H7 (cell line): ENCODE data around the gene CYREN. TPM values are rescaled to one million over a fixed set of nuclear protein-coding genes. Genes with fewer than 3 reads are reported as not detected.
"Not testable (repeated sequence)": the region's sequence is repeated elsewhere in the genome, so short reads cannot be mapped to it uniquely, and the experiment has no call there.

Source experiments
- DNase-seq: peaks from one replicate; pipeline ENCODE4 v3.0.0; 2012
- H3K27me3 ChIP-seq: 2 replicates; pipeline ENCODE4 v1.6.0; 2011; ENCODE audit warnings: mild to moderate bottlenecking, low read length; ENCODE audit not compliant: control insufficient read depth, insufficient read depth
- H3K36me3 ChIP-seq: replicated peaks from 2 replicates; pipeline ENCODE4 v1.5.1; 2011; ENCODE audit warnings: low read length; ENCODE audit not compliant: control insufficient read depth, insufficient read depth
- H3K4me3 ChIP-seq: 2 replicates; pipeline ENCODE4 v1.5.1; 2011; ENCODE audit warnings: low read depth, mild to moderate bottlenecking, control low read depth, low read length, moderate library complexity; ENCODE audit not compliant: insufficient read depth
- total RNA-seq: library from RNA; depleted of rRNA; stranded (reverse); fragments of >200 nt; shearing (Covaris generic); gene quantifications from 2 replicates; pipeline ENCODE4 v1.2.3, GENCODE V29; 2014

Gene CYREN
- total RNA-seq, 1 experiment from 2014 or later: 41.1 TPM

GRCh38 chr7:135177028-135177696 lies 6.7 kb upstream of the CYREN start:
- no peak for DNase-seq
- H3K4me3 ChIP-seq: no peak overlapping the region
- no peaks in the 10 kb centered on the region for H3K27me3 ChIP-seq
- H3K36me3 ChIP-seq: no peaks in the 10 kb centered on the region

- H3K4me3 ChIP-seq: no peak overlapping the region
Measured at GRCh38 chr7:135175931-135176330, 5.4 kb upstream of the CYREN start.

GRCh38 chr7:135174941-135175340 lies 4.4 kb upstream of the CYREN start:
- H3K27me3 ChIP-seq: no peaks in the 10 kb centered on the region
- no peaks in the 10 kb centered on the region for H3K36me3 ChIP-seq
- DNase-seq: no peak
- H3K4me3 ChIP-seq: no peak overlapping the region

More at GRCh38 chr7:135175931-135176330, 5.4 kb upstream of the CYREN start:
- Histone ChIP-seq H3K27me3 (no peaks in the 10 kb centered on the region), H3K36me3 (no peaks in the 10 kb centered on the region)
- no peak for DNase-seq

- not testable (repeated sequence) for H3K27me3 ChIP-seq, H3K36me3 ChIP-seq, H3K4me3 ChIP-seq, DNase-seq
Measured at GRCh38 chr7:135173916-135174315, 3.4 kb upstream of the CYREN start.

GRCh38 chr7:135171581-135172291 lies 1.2 kb upstream of the CYREN start:
- not testable (repeated sequence) for H3K4me3 ChIP-seq, H3K27me3 ChIP-seq
- peak; percentile 27 for DNase-seq
- peaks cover 19% of the 10 kb centered on the region for H3K36me3 ChIP-seq

- H3K27me3 ChIP-seq, DNase-seq: not testable (repeated sequence)
- H3K4me3 ChIP-seq: peak overlapping the region; percentile 91
- peaks cover 26% of the 10 kb centered on the region for H3K36me3 ChIP-seq
Measured at GRCh38 chr7:135170998-135171481, 533 bp upstream of the CYREN start.

DNA sequence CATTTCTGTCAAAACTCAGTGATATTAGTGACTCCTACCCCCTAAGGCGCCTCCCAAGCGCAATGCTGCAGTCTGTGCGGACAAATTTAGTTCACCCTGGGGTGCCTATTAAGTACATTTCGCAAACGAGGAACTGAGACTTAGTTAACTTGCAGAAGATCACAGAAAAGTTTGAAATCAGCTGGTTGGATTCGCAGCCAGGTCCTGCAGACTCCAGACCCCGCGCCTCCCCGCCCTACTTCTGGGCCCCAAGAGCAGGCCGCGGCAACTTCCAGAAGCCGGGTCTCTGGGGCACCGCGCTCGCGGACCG lies 588 bp downstream of the CYREN start:
- DNase-seq: no peak
- H3K36me3 ChIP-seq: peaks cover 34% of the 10 kb centered on the region
- peak overlapping the region; percentile 91 for H3K4me3 ChIP-seq
- no peaks in the 10 kb centered on the region for H3K27me3 ChIP-seq

DNA sequence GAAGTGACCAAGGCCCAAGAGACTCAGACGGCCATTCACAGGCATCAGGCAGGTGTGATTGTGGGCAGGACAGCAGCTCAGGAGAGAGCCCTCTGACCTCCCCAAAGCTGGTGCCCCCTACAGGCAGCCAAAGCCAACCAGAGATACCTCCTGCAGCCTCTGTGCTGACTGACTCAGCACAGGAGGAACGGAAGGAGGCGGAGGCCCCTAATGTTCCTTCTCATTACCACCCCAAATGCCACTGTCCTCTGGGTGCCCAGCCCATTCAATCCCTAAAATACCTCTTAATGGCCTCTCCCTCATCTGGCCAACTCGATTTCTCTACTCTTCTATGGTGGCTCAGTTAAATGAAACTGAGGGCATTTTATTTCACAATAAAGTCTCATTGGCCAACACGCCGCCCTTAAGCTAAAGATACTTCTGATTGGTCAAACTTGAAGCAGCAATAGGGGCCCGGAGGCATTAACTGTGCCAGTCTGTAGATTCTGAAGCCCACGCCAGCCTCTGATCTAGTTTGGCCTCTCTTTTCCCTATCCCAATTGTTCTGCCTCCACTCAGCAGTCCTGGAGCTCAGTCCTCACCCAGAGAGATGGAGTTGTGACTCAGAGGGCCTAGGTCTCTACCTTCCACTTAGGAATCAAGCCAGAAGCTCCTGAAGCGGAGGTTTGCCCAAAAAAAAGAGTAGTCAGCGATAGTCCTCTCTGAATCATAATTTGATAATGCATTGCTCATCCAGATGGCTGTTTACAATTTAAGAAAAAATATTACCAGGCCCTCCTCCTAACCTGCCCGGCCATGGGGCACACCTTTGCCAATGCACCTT lies 1.2 kb downstream of the CYREN start:
- H3K27me3 ChIP-seq: no peaks in the 10 kb centered on the region
- peak; percentile 80 for DNase-seq

DNA sequence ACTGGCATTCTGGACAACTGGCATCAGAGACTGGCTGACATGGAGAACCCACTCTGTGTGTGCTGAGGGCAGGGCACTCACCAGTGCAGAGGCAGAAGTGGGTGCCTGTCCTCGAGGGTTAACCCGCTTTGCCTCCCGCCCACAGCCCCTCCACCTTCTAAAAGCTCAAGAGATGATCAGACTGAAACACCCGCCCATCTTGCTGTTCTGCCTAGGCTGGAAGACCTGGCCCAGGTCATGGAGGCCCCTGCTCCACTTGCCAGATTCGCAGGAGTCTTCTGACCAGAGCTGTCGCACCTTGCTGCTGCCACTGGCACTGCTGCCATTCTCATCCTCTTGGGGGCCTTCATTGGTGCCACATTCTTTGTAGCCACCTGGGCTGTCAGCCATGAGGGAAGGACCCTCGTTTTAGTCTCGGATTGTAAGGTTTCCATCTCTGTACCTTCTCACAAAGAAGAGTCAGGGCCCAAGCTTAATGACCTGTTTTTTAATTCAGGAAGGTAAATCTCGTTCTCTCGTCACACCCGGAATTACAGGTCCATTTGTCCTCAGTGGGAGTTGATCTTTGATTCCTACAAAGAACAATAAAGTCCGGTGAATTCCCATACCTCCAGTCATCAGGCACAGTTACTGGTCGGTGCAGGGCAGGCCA lies 1.9 kb downstream of the CYREN start:
- Histone ChIP-seq H3K27me3 (no peaks in the 10 kb centered on the region), H3K36me3 (peaks cover 36% of the 10 kb centered on the region), H3K4me3 (no peak overlapping the region)
- peak; percentile 13 for DNase-seq

More for the DNA sequence above, 1.2 kb downstream of the CYREN start:
- H3K36me3 ChIP-seq: peaks cover 36% of the 10 kb centered on the region
- peak overlapping the region; percentile 91 for H3K4me3 ChIP-seq

- DNase-seq: peak; percentile 38
- H3K4me3 ChIP-seq: no peak overlapping the region
- H3K36me3 ChIP-seq: peaks cover 36% of the 10 kb centered on the region
- no peaks in the 10 kb centered on the region for H3K27me3 ChIP-seq
Measured at GRCh38 chr7:135168001-135168400, 2.5 kb downstream of the CYREN start.

- H3K27me3 ChIP-seq: no peaks in the 10 kb centered on the region
- no peak overlapping the region for H3K4me3 ChIP-seq
- peaks cover 36% of the 10 kb centered on the region for H3K36me3 ChIP-seq
- DNase-seq: peak; percentile 10
Measured at GRCh38 chr7:135167365-135167917, 3.1 kb downstream of the CYREN start.

DNA sequence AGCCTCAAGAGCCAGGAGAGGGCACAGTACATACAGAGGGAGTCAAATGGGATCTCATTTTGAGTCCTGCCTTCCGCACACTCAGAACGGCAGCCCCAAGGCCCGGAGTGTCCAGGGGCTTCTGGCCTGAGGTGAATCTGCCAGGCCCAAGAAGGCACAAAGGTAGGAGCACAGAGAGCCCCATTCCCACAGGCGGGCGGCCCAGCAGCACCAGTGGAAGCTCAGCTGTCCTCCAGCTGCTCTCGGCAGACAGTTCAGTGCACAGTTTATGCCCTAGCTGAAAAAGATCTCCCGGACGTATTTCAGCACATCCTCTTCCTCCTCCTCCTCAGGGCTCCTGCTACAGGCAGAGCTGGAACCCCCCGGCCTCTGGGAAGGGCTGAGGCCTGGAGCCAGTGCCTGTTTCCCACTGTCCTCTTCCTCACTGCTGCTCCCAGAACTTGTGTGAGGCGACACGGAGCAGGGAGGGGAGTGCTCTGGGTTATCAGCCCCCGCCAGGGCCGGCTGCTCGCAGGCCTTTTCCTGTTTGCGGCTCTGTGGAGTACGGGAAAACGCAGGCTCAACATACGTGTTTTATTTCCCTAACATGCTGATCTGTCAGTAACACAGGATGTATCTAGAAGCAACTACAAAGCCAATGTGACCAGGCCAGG lies 4.0 kb downstream of the CYREN start:
- H3K27me3 ChIP-seq: no peaks in the 10 kb centered on the region
- H3K4me3 ChIP-seq: no peak overlapping the region
- peak; percentile 7 for DNase-seq
- peaks cover 36% of the 10 kb centered on the region for H3K36me3 ChIP-seq

GRCh38 chr7:135165862-135166261 lies 4.6 kb downstream of the CYREN start:
- Histone ChIP-seq H3K4me3 (no peak overlapping the region), H3K36me3 (peaks cover 36% of the 10 kb centered on the region), H3K27me3 (no peaks in the 10 kb centered on the region)
- peak; percentile 5 for DNase-seq
